ENCODE results near the gene IL27RA.
A peak's percentile ranks its signal among the peaks of the same experiment; 100 is the strongest.

IL27RA gene

GRCh38 chr19:14005349-14006084 is 26.0 kb upstream of the IL27RA start:
- POLR2A ChIA-PET = interaction anchor here (0.7 to 5.9 kb wide), 10 partner anchors 16 to 208 kb away, joined by 3 to 29 read pairs (median 5); partner anchors contain the start of gene IL27RA
- Histone ChIP-seq H3K9me3 (ENCODE audit: control extremely low read depth in 1 of 5, control insufficient read depth in 4 of 5, insufficient read depth in 2 of 5, low read depth in 1 of 5, low read length in 4 of 5) (no peaks in the 10 kb centered on the region), H3K4me1 (ENCODE audit: control extremely low read depth in 1 of 4, control insufficient read depth in 4 of 4, insufficient read depth in 4 of 4, low read length in 3 of 4) (peaks cover 15 to 54% (median 51%) of the 10 kb centered on the region in 4 experiments), H3K36me3 (ENCODE audit: control insufficient read depth in 4 of 4, insufficient read depth in 4 of 4, low read length in 3 of 4) (no peaks in the 10 kb centered on the region), H3K4me3 (ENCODE audit: control insufficient read depth in 1 of 7, extremely low read depth in 1 of 7, insufficient read depth in 4 of 7, low read depth in 2 of 7, low read length in 6 of 7) (peak overlapping the region; percentile 1 to 89 (median 61)), H3K27ac (ENCODE audit: insufficient read depth in 1 of 2, low read depth in 1 of 2, low read length in 2 of 2, poor library complexity in 1 of 2, severe bottlenecking in 2 of 2) (peak overlapping the region; percentile 99), H3K27me3 (replicated peaks in 2 of 5; ENCODE audit: control insufficient read depth in 4 of 5, insufficient read depth in 5 of 5, low read length in 4 of 5) (no peaks in the 10 kb centered on the region)
- CTCF ChIA-PET = interaction anchor here (0.7 to 5.8 kb wide), 11 partner anchors 12 to 126 kb away, joined by 3 to 39 read pairs (median 3); partner anchors contain the start of gene IL27RA
- WGBS (ENCODE audit: insufficient coverage) = 3% methylated on average over 26 of the region's 50 CpGs
- peak; percentile 89 to 95 (median 94) for DNase-seq

DNA sequence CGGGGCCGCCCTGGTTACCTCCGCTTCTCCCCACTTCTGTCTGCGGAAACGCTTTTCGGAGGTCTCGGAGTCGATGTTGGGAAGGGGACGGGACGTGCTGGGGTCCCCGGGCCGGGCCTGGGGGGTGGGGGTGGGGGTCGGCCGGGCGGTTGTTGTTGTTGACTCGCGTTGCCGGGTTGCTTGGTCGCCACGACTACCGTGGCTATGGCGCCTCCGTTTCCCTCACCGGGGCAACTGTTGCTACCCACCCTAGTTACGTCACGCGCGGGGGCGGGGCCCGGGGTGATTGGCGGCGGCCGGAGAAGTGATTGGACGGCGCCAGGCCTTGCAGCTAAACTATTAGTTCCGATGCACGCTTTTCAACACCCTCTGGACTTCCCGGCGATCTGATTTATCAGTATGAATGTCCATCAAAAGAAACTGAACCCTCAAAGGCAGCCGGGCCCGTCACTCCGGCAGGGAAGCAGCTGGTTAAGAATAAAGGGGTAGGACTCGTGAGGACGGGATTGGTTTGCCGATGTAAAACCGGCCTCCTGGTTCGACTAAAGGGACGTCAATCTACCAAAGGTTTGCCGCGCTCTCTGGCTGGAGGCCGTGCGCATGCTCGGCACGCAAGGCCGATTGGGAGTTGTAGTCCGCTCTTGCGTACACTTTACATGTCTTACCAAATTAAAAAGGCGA is 25.3 kb upstream of the IL27RA start, which contains the start of gene RFX1:
Gene RFX1 (minus strand): TSS at position 236 of the 681 bp plus-strand sequence. CDS start 12,477 bp downstream, outside the sequence.
- Histone ChIP-seq H3K27me3 (replicated peaks in 2 of 5; ENCODE audit: control insufficient read depth in 4 of 5, insufficient read depth in 5 of 5, low read length in 4 of 5) (no peaks in the 10 kb centered on the region), H3K4me3 (ENCODE audit: control insufficient read depth in 1 of 7, extremely low read depth in 1 of 7, insufficient read depth in 4 of 7, low read depth in 2 of 7, low read length in 6 of 7) (peak within 1 kb of the TSS; percentile 68 to 89 (median 79)), H3K4me1 (ENCODE audit: control extremely low read depth in 1 of 4, control insufficient read depth in 4 of 4, insufficient read depth in 4 of 4, low read length in 3 of 4) (peaks cover 15 to 49% (median 45%) of the 10 kb centered on the region in 4 experiments), H3K36me3 (ENCODE audit: control insufficient read depth in 4 of 4, insufficient read depth in 4 of 4, low read length in 3 of 4) (no peaks in the 10 kb centered on the region), H3K9me3 (ENCODE audit: control extremely low read depth in 1 of 5, control insufficient read depth in 4 of 5, insufficient read depth in 2 of 5, low read depth in 1 of 5, low read length in 4 of 5) (no peaks in the 10 kb centered on the region), H3K27ac (ENCODE audit: insufficient read depth in 1 of 2, low read depth in 1 of 2, low read length in 2 of 2, poor library complexity in 1 of 2, severe bottlenecking in 2 of 2) (peak within 1 kb of the TSS; percentile 99)
- 0% methylated on average over 37 of the region's 58 CpGs for WGBS (ENCODE audit: insufficient coverage)
- CTCF ChIA-PET = interaction anchor here (0.9 to 5.8 kb wide), 8 partner anchors 9 to 53 kb away, joined by 3 to 39 read pairs (median 4); partner anchors contain the start of genes IL27RA and RLN3
- peak; percentile 100 for DNase-seq
- POLR2A ChIA-PET = interaction anchor here (0.9 to 5.9 kb wide), 8 partner anchors 16 to 167 kb away, joined by 3 to 29 read pairs (median 5); partner anchors contain the start of gene IL27RA

- H3K4me3 ChIP-seq (ENCODE audit: control insufficient read depth in 1 of 7, extremely low read depth in 1 of 7, insufficient read depth in 4 of 7, low read depth in 2 of 7, low read length in 6 of 7) = peak overlapping the region; percentile 68 to 89 (median 79)
- no peaks in the 10 kb centered on the region for H3K9me3 ChIP-seq (ENCODE audit: control extremely low read depth in 1 of 5, control insufficient read depth in 4 of 5, insufficient read depth in 2 of 5, low read depth in 1 of 5, low read length in 4 of 5)
- WGBS (ENCODE audit: insufficient coverage) = under 1% methylated on average over 46 of the region's 56 CpGs
- no peaks in the 10 kb centered on the region for H3K27me3 ChIP-seq (replicated peaks in 2 of 5; ENCODE audit: control insufficient read depth in 4 of 5, insufficient read depth in 5 of 5, low read length in 4 of 5)
- H3K4me1 ChIP-seq (ENCODE audit: control extremely low read depth in 1 of 4, control insufficient read depth in 4 of 4, insufficient read depth in 4 of 4, low read length in 3 of 4) = peaks cover 15 to 42% (median 39%) of the 10 kb centered on the region in 4 experiments
- H3K36me3 ChIP-seq (ENCODE audit: control insufficient read depth in 4 of 4, insufficient read depth in 4 of 4, low read length in 3 of 4) = no peaks in the 10 kb centered on the region
- DNase-seq = peak in 1 of 3 donors; percentile 89
- peak overlapping the region; percentile 99 for H3K27ac ChIP-seq (ENCODE audit: insufficient read depth in 1 of 2, low read depth in 1 of 2, low read length in 2 of 2, poor library complexity in 1 of 2, severe bottlenecking in 2 of 2)
- ChIA-PET POLR2A (interaction anchor here (0.9 to 5.9 kb wide), 8 partner anchors 15 to 168 kb away, joined by 3 to 29 read pairs (median 5); partner anchors contain the start of gene IL27RA), CTCF (interaction anchor here (0.9 to 5.8 kb wide), 10 partner anchors 10 to 52 kb away, joined by 3 to 39 read pairs (median 4); partner anchors contain the start of genes IL27RA and RLN3)
Measured at GRCh38 chr19:14006766-14007562, 24.6 kb upstream of the IL27RA start.

GRCh38 chr19:14012378-14012915 is 19.1 kb upstream of the IL27RA start:
- no peak overlapping the region for H3K27ac ChIP-seq (ENCODE audit: insufficient read depth in 1 of 2, low read depth in 1 of 2, low read length in 2 of 2, poor library complexity in 1 of 2, severe bottlenecking in 2 of 2)
- H3K27me3 ChIP-seq (replicated peaks in 2 of 5; ENCODE audit: control insufficient read depth in 4 of 5, insufficient read depth in 5 of 5, low read length in 4 of 5) = no peaks in the 10 kb centered on the region
- ChIA-PET CTCF (no interaction called here), POLR2A (no interaction called here)
- peaks cover 0 to 13% (median 4%) of the 10 kb centered on the region in 4 experiments for H3K4me1 ChIP-seq (ENCODE audit: control extremely low read depth in 1 of 4, control insufficient read depth in 4 of 4, insufficient read depth in 4 of 4, low read length in 3 of 4)
- H3K4me3 ChIP-seq (ENCODE audit: control insufficient read depth in 1 of 7, extremely low read depth in 1 of 7, insufficient read depth in 4 of 7, low read depth in 2 of 7, low read length in 6 of 7) = no peak overlapping the region
- H3K36me3 ChIP-seq (ENCODE audit: control insufficient read depth in 4 of 4, insufficient read depth in 4 of 4, low read length in 3 of 4) = no peaks in the 10 kb centered on the region
- no peak for DNase-seq
- no peaks in the 10 kb centered on the region for H3K9me3 ChIP-seq (ENCODE audit: control extremely low read depth in 1 of 5, control insufficient read depth in 4 of 5, insufficient read depth in 2 of 5, low read depth in 1 of 5, low read length in 4 of 5)
- WGBS (ENCODE audit: insufficient coverage) = no CpG with 5 or more reads among the region's 2 CpGs

GRCh38 chr19:14015524-14016035 is 16.0 kb upstream of the IL27RA start:
- Histone ChIP-seq H3K4me3 (ENCODE audit: control insufficient read depth in 1 of 7, extremely low read depth in 1 of 7, insufficient read depth in 4 of 7, low read depth in 2 of 7, low read length in 6 of 7) (no peak overlapping the region), H3K36me3 (ENCODE audit: control insufficient read depth in 4 of 4, insufficient read depth in 4 of 4, low read length in 3 of 4) (no peaks in the 10 kb centered on the region), H3K9me3 (ENCODE audit: control extremely low read depth in 1 of 5, control insufficient read depth in 4 of 5, insufficient read depth in 2 of 5, low read depth in 1 of 5, low read length in 4 of 5) (no peaks in the 10 kb centered on the region), H3K4me1 (ENCODE audit: control extremely low read depth in 1 of 4, control insufficient read depth in 4 of 4, insufficient read depth in 4 of 4, low read length in 3 of 4) (peaks cover 0 to 17% (median 3%) of the 10 kb centered on the region in 4 experiments), H3K27ac (ENCODE audit: insufficient read depth in 1 of 2, low read depth in 1 of 2, low read length in 2 of 2, poor library complexity in 1 of 2, severe bottlenecking in 2 of 2) (no peak overlapping the region), H3K27me3 (replicated peaks in 2 of 5; ENCODE audit: control insufficient read depth in 4 of 5, insufficient read depth in 5 of 5, low read length in 4 of 5) (no peaks in the 10 kb centered on the region)
- DNase-seq = peak; percentile 36 to 64 (median 51)
- 83% methylated on average over 4 of the region's 8 CpGs for WGBS (ENCODE audit: insufficient coverage)
- ChIA-PET POLR2A (no interaction called here), CTCF (no interaction called here)

GRCh38 chr19:14019100-14019499 is 12.5 kb upstream of the IL27RA start:
- no CpG with 5 or more reads among the region's 6 CpGs for WGBS (ENCODE audit: insufficient coverage)
- H3K9me3 ChIP-seq (ENCODE audit: control extremely low read depth in 1 of 5, control insufficient read depth in 4 of 5, insufficient read depth in 2 of 5, low read depth in 1 of 5, low read length in 4 of 5) = no peaks in the 10 kb centered on the region

More at GRCh38 chr19:14019100-14019499, 12.5 kb upstream of the IL27RA start:
- no peaks in the 10 kb centered on the region for H3K27me3 ChIP-seq (replicated peaks in 2 of 5; ENCODE audit: control insufficient read depth in 4 of 5, insufficient read depth in 5 of 5, low read length in 4 of 5)
- POLR2A ChIA-PET = interaction anchor here (0.6 kb wide), 1 partner anchor 62 kb away, joined by 3 read pairs; no protein-coding TSS in a partner anchor
- no peak overlapping the region for H3K4me3 ChIP-seq (ENCODE audit: control insufficient read depth in 1 of 7, extremely low read depth in 1 of 7, insufficient read depth in 4 of 7, low read depth in 2 of 7, low read length in 6 of 7)
- CTCF ChIA-PET = interaction anchor here (0.6 to 1.3 kb wide), 6 partner anchors 12 to 80 kb away, joined by 3 to 5 read pairs (median 3); no protein-coding TSS in a partner anchor
- H3K4me1 ChIP-seq (ENCODE audit: control extremely low read depth in 1 of 4, control insufficient read depth in 4 of 4, insufficient read depth in 4 of 4, low read length in 3 of 4) = peaks cover 0 to 29% (median 14%) of the 10 kb centered on the region in 4 experiments
- no peaks in the 10 kb centered on the region for H3K36me3 ChIP-seq (ENCODE audit: control insufficient read depth in 4 of 4, insufficient read depth in 4 of 4, low read length in 3 of 4)
- no peak for DNase-seq
- no peak overlapping the region for H3K27ac ChIP-seq (ENCODE audit: insufficient read depth in 1 of 2, low read depth in 1 of 2, low read length in 2 of 2, poor library complexity in 1 of 2, severe bottlenecking in 2 of 2)

Measured in common myeloid progenitor, CD34-positive (primary cell).